Activated CD4-positive, alpha-beta T cell treated with anti-CD3 and anti-CD28 coated beads, Interleukin-2, amount 50 U/mL, for 4 hours (primary cell): ENCODE measurements around the gene GALNT10.

ENCODE experiments used
- DNase-seq, 2 experiments: peaks; one replicate each; pipeline ENCODE4 v3.0.0-alpha.2; 2020

The GALNT10 gene

GRCh38 chr5:154455585-154455984 is 265.1 kb downstream of the GALNT10 start:
- DNase-seq, result no peak

GRCh38 chr5:154456540-154456939 is 266.0 kb downstream of the GALNT10 start:
- DNase-seq, result no peak

GRCh38 chr5:154459015-154459414 is 268.5 kb downstream of the GALNT10 start:
- DNase-seq, result no peak

- no peak for DNase-seq
These were observed 269.6 kb downstream of the GALNT10 start for GRCh38 chr5:154460172-154460571.

GRCh38 chr5:154461531-154461930 is 271.0 kb downstream of the GALNT10 start:
- no peak for DNase-seq

- no peak for DNase-seq
These were observed 273.9 kb downstream of the GALNT10 start for GRCh38 chr5:154464438-154464837.

- DNase-seq, result no peak
These were observed 274.6 kb downstream of the GALNT10 start for GRCh38 chr5:154465169-154465568.

GRCh38 chr5:154466147-154466546 is 275.6 kb downstream of the GALNT10 start:
- no peak for DNase-seq

- no peak for DNase-seq
These were observed 276.1 kb downstream of the GALNT10 start for GRCh38 chr5:154466671-154467070.

GRCh38 chr5:154467655-154468354 is 277.3 kb downstream of the GALNT10 start:
- peak; percentile 64 to 66 for DNase-seq

GRCh38 chr5:154470137-154470536 is 279.6 kb downstream of the GALNT10 start:
- no peak for DNase-seq
